SU-DHL-6 (cell line): Measurements from ENCODE around the gene GIPC1.

Source experiments
- H2AFZ ChIP-seq: fragments of 200-600 bp; sonication (generic); 2 replicates; pipeline ENCODE4 v1.6.1; 2014; ENCODE audit warnings: low read depth, mild to moderate bottlenecking, moderate library complexity, mixed read lengths, antibody characterized with exemption, low read length; ENCODE audit not compliant: severe bottlenecking
- H3F3A ChIP-seq: fragments of 200-600 bp; shearing (Covaris generic); 2 replicates; pipeline ENCODE4 v1.6.0; 2016; ENCODE audit warnings: antibody characterized with exemption, mild to moderate bottlenecking; ENCODE audit not compliant: insufficient read depth
- H3K27ac ChIP-seq: fragments of 200-600 bp; sonication (generic); 2 replicates; pipeline ENCODE4 v1.5.1; 2016; ENCODE audit warnings: low read depth, mild to moderate bottlenecking, low read length, moderate library complexity, mixed read lengths
- H3K27me3 ChIP-seq: fragments of 200-600 bp; sonication (generic), shearing (Covaris generic); 2 replicates; pipeline ENCODE4 v1.6.0; 2014; ENCODE audit warnings: mild to moderate bottlenecking, low read length
- H3K36me3 ChIP-seq: fragments of 200-600 bp; sonication (generic); 2 replicates; pipeline ENCODE4 v1.6.1; 2014; ENCODE audit warnings: mild to moderate bottlenecking, low read length, mixed read lengths
- H3K4me2 ChIP-seq: fragments of 300-600, 200-600 bp; shearing (Covaris generic), sonication (generic); 2 replicates; pipeline ENCODE4 v1.6.0; 2014; ENCODE audit warnings: low read length, low read depth, mild to moderate bottlenecking; ENCODE audit not compliant: poor library complexity, severe bottlenecking
- H3K4me3 ChIP-seq: fragments of 200-600 bp; sonication (generic); 2 replicates; pipeline ENCODE4 v1.5.1; 2014; ENCODE audit warnings: antibody characterized with exemption, low read length, mild to moderate bottlenecking, mixed read lengths; ENCODE audit not compliant: insufficient read depth, poor library complexity, severe bottlenecking
- H3K79me2 ChIP-seq: fragments of 200-600 bp; sonication (generic); 2 replicates; pipeline ENCODE4 v1.6.1; 2014; ENCODE audit warnings: mild to moderate bottlenecking, low read length, moderate library complexity; ENCODE audit not compliant: insufficient read depth
- H3K9ac ChIP-seq: fragments of 200-600 bp; sonication (generic); 2 replicates; pipeline ENCODE4 v1.7.0; 2014; ENCODE audit warnings: mild to moderate bottlenecking, low read length
- H3K9me2 ChIP-seq: fragments of 200-600 bp; sonication (generic); replicated peaks from 2 replicates; pipeline ENCODE4 v1.6.1; 2014; ENCODE audit warnings: low read length; ENCODE audit not compliant: insufficient read depth
- H3K9me3 ChIP-seq: fragments of 200-600 bp; sonication (generic); 2 replicates; pipeline ENCODE4 v1.6.1; 2014; ENCODE audit warnings: low read length, mixed read lengths; ENCODE audit not compliant: insufficient read depth
- H4K20me1 ChIP-seq: fragments of 200-600 bp; sonication (generic); 2 replicates; pipeline ENCODE4 v1.6.1; 2014; ENCODE audit warnings: low read depth, mild to moderate bottlenecking, antibody characterized with exemption, low read length, moderate library complexity, mixed read lengths
- EZH2phosphoT487 ChIP-seq: fragments of 200-600 bp; sonication (generic), shearing (Covaris generic); conservative IDR thresholded peaks from 2 replicates; pipeline ENCODE4 v1.6.1; 2018; ENCODE audit warnings: mild to moderate bottlenecking, antibody characterized with exemption, low read length, moderate library complexity, mixed read lengths
- TF ChIP-seq, protein P1 (sequence below): fragments of 200-600 bp; sonication (generic); IDR thresholded peaks from one replicate; pipeline ENCODE4 v1.5.1; 2017; ENCODE audit warnings: antibody characterized with exemption, mild to moderate bottlenecking, low read length, moderate library complexity; ENCODE audit not compliant: insufficient read depth, poor library complexity, severe bottlenecking

The GIPC1 gene

DNA sequence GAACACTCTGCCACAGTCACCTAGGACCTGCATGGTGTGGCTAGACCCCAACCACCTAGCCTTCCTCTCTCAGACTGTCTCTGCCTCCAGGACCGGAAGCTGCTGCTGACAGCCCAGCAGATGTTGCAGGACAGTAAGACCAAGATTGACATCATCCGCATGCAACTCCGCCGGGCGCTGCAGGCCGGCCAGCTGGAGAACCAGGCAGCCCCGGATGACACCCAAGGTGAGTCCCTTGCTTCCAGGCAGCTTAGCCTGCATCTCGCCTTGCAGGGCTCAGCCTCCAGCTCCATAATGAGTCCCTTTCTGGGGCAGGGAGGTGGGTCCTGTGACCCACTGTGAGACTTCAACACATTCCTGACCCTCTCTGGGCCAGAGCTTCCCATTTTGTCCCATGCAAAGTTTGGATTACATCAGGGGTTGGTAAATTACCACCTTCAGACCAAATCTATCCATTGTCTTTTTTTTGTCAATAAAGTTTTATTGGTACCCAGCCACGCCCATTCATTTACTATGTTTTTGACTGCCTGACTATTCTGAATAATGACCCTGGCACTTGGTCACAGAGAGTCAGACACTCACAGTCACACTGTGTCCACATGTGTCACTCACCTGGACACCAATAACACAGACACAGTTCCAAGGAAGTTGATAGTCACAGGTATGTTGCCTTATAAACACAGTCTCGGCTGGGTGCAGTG, 49.4 kb downstream of the GIPC1 start:
- Histone ChIP-seq H3F3A (no peaks in the 10 kb centered on the region), H3K36me3 (peaks cover 18% of the 10 kb centered on the region), H4K20me1 (no peaks in the 10 kb centered on the region), H3K9ac (no peak overlapping the region), H3K4me2 (no peak overlapping the region), H3K4me3 (no peak overlapping the region), H3K9me3 (no peaks in the 10 kb centered on the region), H3K9me2 (no peaks in the 10 kb centered on the region), H2AFZ (no peak overlapping the region), H3K27me3 (no peaks in the 10 kb centered on the region), H3K27ac (no peak overlapping the region), H3K79me2 (no peaks in the 10 kb centered on the region)
- TF ChIP-seq, protein P1, sequence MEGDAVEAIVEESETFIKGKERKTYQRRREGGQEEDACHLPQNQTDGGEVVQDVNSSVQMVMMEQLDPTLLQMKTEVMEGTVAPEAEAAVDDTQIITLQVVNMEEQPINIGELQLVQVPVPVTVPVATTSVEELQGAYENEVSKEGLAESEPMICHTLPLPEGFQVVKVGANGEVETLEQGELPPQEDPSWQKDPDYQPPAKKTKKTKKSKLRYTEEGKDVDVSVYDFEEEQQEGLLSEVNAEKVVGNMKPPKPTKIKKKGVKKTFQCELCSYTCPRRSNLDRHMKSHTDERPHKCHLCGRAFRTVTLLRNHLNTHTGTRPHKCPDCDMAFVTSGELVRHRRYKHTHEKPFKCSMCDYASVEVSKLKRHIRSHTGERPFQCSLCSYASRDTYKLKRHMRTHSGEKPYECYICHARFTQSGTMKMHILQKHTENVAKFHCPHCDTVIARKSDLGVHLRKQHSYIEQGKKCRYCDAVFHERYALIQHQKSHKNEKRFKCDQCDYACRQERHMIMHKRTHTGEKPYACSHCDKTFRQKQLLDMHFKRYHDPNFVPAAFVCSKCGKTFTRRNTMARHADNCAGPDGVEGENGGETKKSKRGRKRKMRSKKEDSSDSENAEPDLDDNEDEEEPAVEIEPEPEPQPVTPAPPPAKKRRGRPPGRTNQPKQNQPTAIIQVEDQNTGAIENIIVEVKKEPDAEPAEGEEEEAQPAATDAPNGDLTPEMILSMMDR, result no peak
- TF ChIP-seq EZH2phosphoT487, result no peak

DNA sequence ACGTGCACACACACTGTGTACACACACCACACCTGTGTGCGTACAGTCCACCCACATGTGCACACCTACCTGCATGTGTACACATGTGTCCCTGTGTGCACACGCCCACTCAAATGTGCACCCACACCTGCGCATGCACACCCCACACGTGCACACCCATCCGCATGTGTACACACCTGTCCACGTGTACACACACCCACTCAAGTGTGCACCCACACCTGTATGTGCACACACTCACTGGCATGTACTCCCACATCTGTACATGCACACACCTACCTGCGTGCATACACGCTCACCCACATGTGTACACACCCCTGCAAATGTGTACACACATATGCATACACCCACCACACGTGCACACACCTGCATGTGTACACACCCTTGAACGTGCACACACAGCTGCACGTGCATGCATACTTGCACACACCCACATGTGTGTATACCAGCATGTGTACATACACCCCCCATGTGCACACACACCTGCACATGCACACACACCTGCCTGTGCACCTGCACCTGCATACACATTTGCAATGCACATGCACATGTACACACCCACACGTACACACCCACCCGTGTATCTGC, 52.2 kb downstream of the GIPC1 start:
- no peaks in the 10 kb centered on the region for H4K20me1 ChIP-seq
- peaks cover 12% of the 10 kb centered on the region; the same call in 1 of the 2 replicates for H3K36me3 ChIP-seq

DNA sequence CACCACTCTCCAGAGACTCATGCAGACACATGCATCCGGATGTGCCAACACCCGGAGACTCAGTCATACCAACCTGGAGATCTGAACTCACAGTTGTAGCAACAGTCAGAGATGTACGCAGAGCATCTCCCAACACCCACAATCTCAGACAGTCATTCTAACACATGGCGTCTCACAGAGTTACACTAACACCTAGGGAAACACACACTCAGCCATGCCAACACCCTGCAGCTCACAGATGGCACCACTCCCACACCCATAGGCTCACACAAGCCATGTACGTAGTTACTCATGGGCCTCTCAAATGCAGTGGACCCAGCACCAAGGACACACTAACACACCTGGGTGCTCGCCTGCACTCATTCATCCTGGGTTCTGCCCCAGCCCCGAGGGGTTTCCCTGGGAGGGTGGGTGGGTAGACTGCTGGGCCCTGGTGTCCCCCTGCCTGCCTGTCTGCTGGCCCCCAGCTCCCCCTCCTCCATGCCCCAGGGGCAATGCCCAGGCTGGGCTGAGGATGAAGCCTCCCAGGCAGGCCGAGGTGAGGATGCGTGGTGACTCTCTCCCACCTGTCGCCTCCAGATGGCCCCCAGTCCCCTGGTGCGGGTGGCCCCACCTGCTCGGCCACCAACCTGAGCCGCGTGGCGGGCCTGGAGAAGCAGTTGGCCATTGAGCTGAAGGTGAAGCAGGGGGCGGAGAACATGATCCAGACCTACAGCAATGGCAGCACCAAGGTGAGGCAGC, 52.9 kb downstream of the GIPC1 start:
- Histone ChIP-seq H3K9me2 (no peaks in the 10 kb centered on the region), H3F3A (no peaks in the 10 kb centered on the region), H3K9me3 (no peaks in the 10 kb centered on the region), H3K9ac (no peak overlapping the region), H3K27me3 (no peaks in the 10 kb centered on the region), H3K79me2 (peaks cover 29% of the 10 kb centered on the region), H3K27ac (no peak overlapping the region), H3K4me3 (no peak overlapping the region), H4K20me1 (no peaks in the 10 kb centered on the region), H3K36me3 (peaks cover 12% of the 10 kb centered on the region; the same call in 1 of the 2 replicates), H3K4me2 (no peak overlapping the region), H2AFZ (no peak overlapping the region)
- TF ChIP-seq, protein P1, result no peak
- no peak for TF ChIP-seq EZH2phosphoT487

More for the DNA sequence above, 52.2 kb downstream of the GIPC1 start:
- Histone ChIP-seq H3K4me2 (no peak overlapping the region), H3K9me2 (no peaks in the 10 kb centered on the region), H3K9ac (no peak overlapping the region), H3F3A (no peaks in the 10 kb centered on the region), H3K27me3 (no peaks in the 10 kb centered on the region), H3K4me3 (no peak overlapping the region), H3K79me2 (peaks cover 23% of the 10 kb centered on the region), H3K27ac (no peak overlapping the region), H3K9me3 (no peaks in the 10 kb centered on the region), H2AFZ (no peak overlapping the region)
- TF ChIP-seq, protein P1, result no peak
- no peak for TF ChIP-seq EZH2phosphoT487
